ENCODE results near the gene DMRTC2. TPM values are rescaled to one million over a fixed set of nuclear protein-coding genes. Genes with fewer than 3 reads are reported as not detected.

Gene DMRTC2
- polyA plus RNA-seq, 12 donors: not detected

DNA sequence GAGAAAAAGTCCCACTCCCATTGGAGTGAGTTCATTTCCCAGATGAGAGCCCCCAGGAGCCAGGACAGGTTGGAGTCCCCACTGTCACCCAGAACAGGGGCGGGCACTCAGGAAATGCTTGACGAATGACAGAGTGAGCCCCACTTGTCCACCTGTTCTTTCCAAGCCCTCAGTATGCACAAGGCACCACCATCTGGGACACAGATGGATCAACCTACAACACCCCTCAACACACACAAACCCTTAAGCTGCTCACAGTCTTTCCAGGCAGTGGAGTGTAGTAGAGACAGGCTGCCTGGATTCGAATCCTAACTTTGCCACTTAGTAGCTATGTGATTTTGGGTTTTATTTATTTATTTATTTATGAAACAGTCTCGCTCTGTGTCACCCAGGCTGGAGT lies 46.1 kb downstream of the DMRTC2 start:
- no peak for DNase-seq

GRCh38 chr19:41892173-41892902 lies 47.5 kb downstream of the DMRTC2 start:
- DNase-seq: no peak

DNA sequence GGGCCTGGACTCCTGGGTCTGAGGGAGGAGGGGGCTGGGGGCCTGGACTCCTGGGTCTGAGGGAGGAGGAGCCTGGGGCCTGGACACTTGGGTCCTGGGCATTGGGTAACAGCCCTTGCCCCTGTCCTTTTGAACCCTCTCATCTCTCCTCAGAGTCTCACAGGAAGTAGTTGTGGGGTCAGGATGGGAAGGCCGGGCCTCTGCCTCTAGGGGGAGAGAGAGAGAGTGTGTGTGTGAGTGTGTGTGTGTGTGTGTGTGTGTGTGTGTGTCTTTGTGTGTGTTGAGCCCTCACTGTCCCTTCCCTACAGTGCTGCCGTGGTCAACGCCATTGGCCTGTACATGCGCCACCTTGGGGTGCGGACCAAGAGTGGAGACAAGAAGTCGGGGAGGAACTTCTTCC lies 49.1 kb downstream of the DMRTC2 start:
- DNase-seq: no peak

- DNase-seq: no peak
These were observed 49.5 kb downstream of the DMRTC2 start for GRCh38 chr19:41894350-41894749.

GRCh38 chr19:41895745-41896580 lies 51.1 kb downstream of the DMRTC2 start:
- no peak for DNase-seq

DNA sequence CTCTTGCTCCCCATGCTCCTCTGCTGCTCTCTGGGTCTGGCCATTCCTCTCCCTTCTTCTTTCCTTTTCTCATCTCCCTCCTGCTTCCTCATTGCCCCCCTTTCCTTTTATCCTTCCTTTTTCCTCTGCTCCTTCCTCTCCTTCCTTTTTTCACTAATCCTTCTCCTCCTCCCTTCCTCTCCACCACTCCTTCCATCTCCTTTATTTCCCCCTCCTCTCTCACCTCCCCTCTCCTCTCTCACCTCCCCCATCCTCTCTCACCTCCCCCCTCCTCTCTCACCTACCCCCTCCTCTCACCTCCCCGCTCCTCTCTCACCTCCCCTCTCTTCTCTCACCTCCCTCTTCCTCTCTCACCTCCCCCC lies 51.7 kb downstream of the DMRTC2 start:
- DNase-seq: no peak

GRCh38 chr19:41897181-41897580 lies 52.3 kb downstream of the DMRTC2 start:
- DNase-seq: no peak

GRCh38 chr19:41897820-41898219 lies 53.0 kb downstream of the DMRTC2 start:
- no peak for DNase-seq

GRCh38 chr19:41898235-41898634 lies 53.4 kb downstream of the DMRTC2 start:
- DNase-seq: no peak

Other genes with a start within 250 kb of the DMRTC2 start
- under 1 TPM in 4 of 12 donors, not detected in 8; 0.09 to 0.79 (median 0.29) TPM for gene CEACAM4, start 218.0 kb upstream of the DMRTC2 start, polyA plus RNA-seq (ENCODE audit: insufficient read length in 12 of 12)
- not detected for gene CEACAM7, start 156.8 kb upstream of the DMRTC2 start, polyA plus RNA-seq (ENCODE audit: insufficient read length in 12 of 12)
- 10 to 100 TPM in 1 of 12 donors, under 1 TPM in 6, not detected in 5; 0.05 to 23.2 (median 0.21) TPM for gene CEACAM5, start 136.4 kb upstream of the DMRTC2 start, polyA plus RNA-seq (ENCODE audit: insufficient read length in 12 of 12)
- 1 to 10 TPM in 2 of 12 donors, under 1 TPM in 7, not detected in 3; 0.08 to 5.2 (median 0.21) TPM for gene CEACAM6, start 89.5 kb upstream of the DMRTC2 start, polyA plus RNA-seq (ENCODE audit: insufficient read length in 12 of 12)
- gene CEACAM3, start 48.5 kb upstream of the DMRTC2 start, polyA plus RNA-seq (ENCODE audit: insufficient read length in 12 of 12): under 1 TPM in 3 of 12 donors, not detected in 9; 0.24 to 0.48 (median 0.40) TPM
- gene LYPD4, start 359 bp upstream of the DMRTC2 start, polyA plus RNA-seq (ENCODE audit: insufficient read length in 12 of 12): not detected
- 1,000 to 10,000 TPM in 11 of 12 donors, not detected in 1; 1,642 to 2,436 (median 1,937) TPM for gene RPS19, start 15.2 kb downstream of the DMRTC2 start, polyA plus RNA-seq (ENCODE audit: insufficient read length in 12 of 12)
- 1 to 10 TPM in 1 of 12 donors, under 1 TPM in 9, not detected in 2; 0.48 to 9.8 (median 0.73) TPM for gene CD79A, start 32.2 kb downstream of the DMRTC2 start, polyA plus RNA-seq (ENCODE audit: insufficient read length in 12 of 12)
- 100 to 1,000 TPM in 2 of 12 donors, 10 to 100 TPM in 9, not detected in 1; 28.7 to 116 (median 35.3) TPM for gene ARHGEF1, start 38.1 kb downstream of the DMRTC2 start, polyA plus RNA-seq (ENCODE audit: insufficient read length in 12 of 12)
- under 1 TPM in 8 of 12 donors, not detected in 4; 0.08 to 0.18 (median 0.11) TPM for gene ERFL, start 83.4 kb downstream of the DMRTC2 start, polyA plus RNA-seq (ENCODE audit: insufficient read length in 12 of 12)
- 100 to 1,000 TPM in 1 of 12 donors, 10 to 100 TPM in 10, not detected in 1; 39.4 to 104 (median 56.4) TPM for gene RABAC1, start 114.3 kb downstream of the DMRTC2 start, polyA plus RNA-seq (ENCODE audit: insufficient read length in 12 of 12)
- 10 to 100 TPM in 1 of 12 donors, 1 to 10 TPM in 1, under 1 TPM in 9, not detected in 1; 0.30 to 16.6 (median 0.59) TPM for gene ATP1A3, start 149.2 kb downstream of the DMRTC2 start, polyA plus RNA-seq (ENCODE audit: insufficient read length in 12 of 12)
- gene GRIK5, start 225.2 kb downstream of the DMRTC2 start, polyA plus RNA-seq (ENCODE audit: insufficient read length in 12 of 12): 10 to 100 TPM in 1 of 12 donors, 1 to 10 TPM in 10, not detected in 1; 1.7 to 10.3 (median 3.2) TPM
- gene ZNF574, start 231.1 kb downstream of the DMRTC2 start, polyA plus RNA-seq (ENCODE audit: insufficient read length in 12 of 12): 10 to 100 TPM in 3 of 12 donors, 1 to 10 TPM in 8, not detected in 1; 7.2 to 13.3 (median 9.2) TPM